ENCODE results near the gene PLBD1. TPM values are rescaled to one million over a fixed set of nuclear protein-coding genes. Genes with fewer than 3 reads are reported as not detected.

The PLBD1 gene
- polyA plus RNA-seq, 1 donor = 37.9 TPM

DNA sequence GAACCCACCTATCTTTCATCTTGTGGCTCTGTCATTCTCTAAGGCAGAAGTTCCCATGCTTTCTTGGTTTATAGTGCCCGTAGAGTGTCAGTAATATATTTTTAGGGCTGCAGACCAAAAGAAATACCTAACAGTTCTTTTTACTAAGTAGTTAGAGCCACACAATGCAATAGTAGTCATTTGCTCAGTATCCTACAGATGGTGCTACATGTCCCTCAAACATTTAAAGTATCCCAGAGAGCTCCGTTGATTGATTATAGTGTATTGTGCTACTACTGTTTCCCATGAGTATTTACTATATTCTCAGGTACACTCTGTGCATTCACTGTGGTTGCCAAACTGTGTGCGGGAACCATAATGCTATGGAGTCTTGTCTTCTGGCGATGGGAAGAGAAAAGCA lies 4.7 kb upstream of the PLBD1 start:
- Histone ChIP-seq H3K36me3 (ENCODE audit: control insufficient read depth, insufficient read depth, low read length) (no peaks in the 10 kb centered on the region), H3K27me3 (ENCODE audit: control insufficient read depth, insufficient read depth, low read length) (no peaks in the 10 kb centered on the region), H3K4me1 (ENCODE audit: control insufficient read depth, insufficient read depth, low read length) (no peaks in the 10 kb centered on the region), H3K9me3 (ENCODE audit: control insufficient read depth, low read depth, low read length) (no peaks in the 10 kb centered on the region), H3K4me3 (ENCODE audit: low read length) (no peak overlapping the region), H3K27ac (ENCODE audit: low read length) (no peak overlapping the region)
- WGBS (ENCODE audit: insufficient coverage, low lambda C conversion rate) = 100% methylated on average over 1 of the region's 4 CpGs
- no peak for DNase-seq

DNA sequence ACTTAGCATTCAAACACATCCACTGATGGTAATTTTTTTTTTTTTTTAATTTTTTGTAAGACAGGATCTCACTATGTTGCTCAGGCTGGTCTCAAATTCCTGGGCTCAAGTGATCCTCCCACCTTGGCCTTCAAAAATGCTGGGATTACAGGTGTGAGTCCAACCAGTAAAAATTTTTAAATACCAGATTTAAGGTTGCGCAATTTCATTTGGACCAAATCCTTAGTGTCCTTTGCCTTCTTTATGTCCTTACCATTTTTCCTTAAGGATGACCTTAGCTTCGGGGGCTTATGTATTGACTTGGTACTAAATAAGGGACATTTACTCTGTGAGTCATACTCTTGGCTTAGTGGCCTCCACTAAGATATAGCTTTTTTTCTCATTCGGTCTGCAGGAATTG lies 4.1 kb upstream of the PLBD1 start:
- H3K4me1 ChIP-seq (ENCODE audit: control insufficient read depth, insufficient read depth, low read length) = no peaks in the 10 kb centered on the region
- WGBS (ENCODE audit: insufficient coverage, low lambda C conversion rate) = 100% methylated on average over 1 of the region's 3 CpGs
- H3K27ac ChIP-seq (ENCODE audit: low read length) = no peak overlapping the region
- no peaks in the 10 kb centered on the region for H3K36me3 ChIP-seq (ENCODE audit: control insufficient read depth, insufficient read depth, low read length)
- no peak for DNase-seq
- no peaks in the 10 kb centered on the region for H3K9me3 ChIP-seq (ENCODE audit: control insufficient read depth, low read depth, low read length)
- no peaks in the 10 kb centered on the region for H3K27me3 ChIP-seq (ENCODE audit: control insufficient read depth, insufficient read depth, low read length)
- no peak overlapping the region for H3K4me3 ChIP-seq (ENCODE audit: low read length)

DNA sequence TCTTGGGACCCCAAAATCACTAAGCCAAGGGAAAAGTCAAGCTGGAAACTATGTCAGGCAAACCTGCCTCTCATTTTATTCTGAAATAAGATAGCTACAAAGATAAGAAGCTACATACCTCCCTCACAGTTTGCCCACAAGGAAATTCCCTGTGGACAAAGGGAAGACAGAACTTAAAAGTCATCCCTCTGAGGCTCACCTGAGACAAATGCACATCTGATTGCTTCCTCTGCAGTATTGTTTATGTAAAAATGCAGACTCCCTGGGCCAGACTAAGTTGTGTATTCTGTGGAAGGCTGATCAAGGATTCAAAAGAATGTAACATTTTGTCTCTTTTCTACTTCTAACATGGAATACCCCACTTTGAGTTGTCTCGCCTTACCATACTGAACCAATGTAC lies 2.5 kb upstream of the PLBD1 start:
- WGBS (ENCODE audit: insufficient coverage, low lambda C conversion rate) = no CpG with 5 or more reads among the region's 1 CpG
- no peaks in the 10 kb centered on the region for H3K4me1 ChIP-seq (ENCODE audit: control insufficient read depth, insufficient read depth, low read length)
- no peak overlapping the region for H3K4me3 ChIP-seq (ENCODE audit: low read length)
- H3K36me3 ChIP-seq (ENCODE audit: control insufficient read depth, insufficient read depth, low read length) = no peaks in the 10 kb centered on the region
- no peaks in the 10 kb centered on the region for H3K27me3 ChIP-seq (ENCODE audit: control insufficient read depth, insufficient read depth, low read length)
- no peaks in the 10 kb centered on the region for H3K9me3 ChIP-seq (ENCODE audit: control insufficient read depth, low read depth, low read length)
- no peak for DNase-seq
- H3K27ac ChIP-seq (ENCODE audit: low read length) = no peak overlapping the region

DNA sequence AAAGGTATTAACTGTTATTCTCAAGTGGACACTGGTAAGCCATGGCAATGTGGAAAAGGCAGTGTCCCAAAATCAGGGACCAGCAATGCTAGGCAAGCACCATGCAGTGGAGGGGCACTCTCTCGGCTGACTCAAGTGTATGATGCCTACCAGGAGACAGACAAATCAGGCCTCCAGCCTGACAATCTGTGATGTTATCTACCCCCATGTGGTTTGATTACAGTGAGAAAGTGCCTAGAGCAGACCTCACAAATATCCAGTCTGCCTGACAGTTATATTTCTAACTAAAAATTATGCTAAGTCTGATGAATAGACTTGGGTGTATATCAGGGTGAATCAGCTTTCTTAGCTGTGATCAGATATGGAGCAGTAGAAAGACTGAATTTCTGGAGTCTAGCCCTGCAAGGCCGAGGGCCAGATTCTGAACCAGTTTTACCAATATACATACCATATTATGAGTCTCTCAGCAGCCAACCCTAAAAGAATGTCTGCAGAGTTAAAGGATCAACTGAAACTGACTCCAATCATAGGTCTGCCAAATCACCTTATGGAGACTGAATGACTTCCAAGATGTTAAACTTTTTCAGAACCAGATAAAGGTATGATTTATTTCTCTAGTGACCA lies 3.2 kb downstream of the PLBD1 start:
- H3K4me1 ChIP-seq (ENCODE audit: control insufficient read depth, insufficient read depth, low read length) = peaks cover 8% of the 10 kb centered on the region
- DNase-seq = no peak
- H3K36me3 ChIP-seq (ENCODE audit: control insufficient read depth, insufficient read depth, low read length) = no peaks in the 10 kb centered on the region
- WGBS (ENCODE audit: insufficient coverage, low lambda C conversion rate) = no CpG with 5 or more reads among the region's 2 CpGs
- H3K9me3 ChIP-seq (ENCODE audit: control insufficient read depth, low read depth, low read length) = no peaks in the 10 kb centered on the region
- no peak overlapping the region for H3K27ac ChIP-seq (ENCODE audit: low read length)
- H3K4me3 ChIP-seq (ENCODE audit: low read length) = no peak overlapping the region
- no peaks in the 10 kb centered on the region for H3K27me3 ChIP-seq (ENCODE audit: control insufficient read depth, insufficient read depth, low read length)

- peak; percentile 35 to 73 for DNase-seq
- Histone ChIP-seq H3K27ac (ENCODE audit: low read length) (peak overlapping the region; percentile 9), H3K9me3 (ENCODE audit: control insufficient read depth, low read depth, low read length) (no peaks in the 10 kb centered on the region), H3K4me3 (ENCODE audit: low read length) (no peak overlapping the region), H3K27me3 (ENCODE audit: control insufficient read depth, insufficient read depth, low read length) (no peaks in the 10 kb centered on the region), H3K4me1 (ENCODE audit: control insufficient read depth, insufficient read depth, low read length) (peaks cover 12% of the 10 kb centered on the region), H3K36me3 (ENCODE audit: control insufficient read depth, insufficient read depth, low read length) (no peaks in the 10 kb centered on the region)
- WGBS (ENCODE audit: insufficient coverage, low lambda C conversion rate) = no CpG with 5 or more reads among the region's 4 CpGs
These were observed 4.6 kb downstream of the PLBD1 start for GRCh38 chr12:14563046-14563445.

GRCh38 chr12:14562279-14562678 lies 5.4 kb downstream of the PLBD1 start:
- Histone ChIP-seq H3K9me3 (ENCODE audit: control insufficient read depth, low read depth, low read length) (no peaks in the 10 kb centered on the region), H3K36me3 (ENCODE audit: control insufficient read depth, insufficient read depth, low read length) (no peaks in the 10 kb centered on the region), H3K27me3 (ENCODE audit: control insufficient read depth, insufficient read depth, low read length) (no peaks in the 10 kb centered on the region), H3K27ac (ENCODE audit: low read length) (no peak overlapping the region), H3K4me1 (ENCODE audit: control insufficient read depth, insufficient read depth, low read length) (peaks cover 12% of the 10 kb centered on the region), H3K4me3 (ENCODE audit: low read length) (no peak overlapping the region)
- WGBS (ENCODE audit: insufficient coverage, low lambda C conversion rate) = 80% methylated on average over 2 of the region's 6 CpGs
- DNase-seq = no peak

GRCh38 chr12:14561677-14562238 lies 5.9 kb downstream of the PLBD1 start:
- H3K4me1 ChIP-seq (ENCODE audit: control insufficient read depth, insufficient read depth, low read length) = peaks cover 12% of the 10 kb centered on the region
- H3K36me3 ChIP-seq (ENCODE audit: control insufficient read depth, insufficient read depth, low read length) = no peaks in the 10 kb centered on the region
- H3K27me3 ChIP-seq (ENCODE audit: control insufficient read depth, insufficient read depth, low read length) = no peaks in the 10 kb centered on the region
- WGBS (ENCODE audit: insufficient coverage, low lambda C conversion rate) = no CpG with 5 or more reads among the region's 9 CpGs
- H3K9me3 ChIP-seq (ENCODE audit: control insufficient read depth, low read depth, low read length) = no peaks in the 10 kb centered on the region
- no peak for DNase-seq
- H3K4me3 ChIP-seq (ENCODE audit: low read length) = no peak overlapping the region
- no peak overlapping the region for H3K27ac ChIP-seq (ENCODE audit: low read length)

DNA sequence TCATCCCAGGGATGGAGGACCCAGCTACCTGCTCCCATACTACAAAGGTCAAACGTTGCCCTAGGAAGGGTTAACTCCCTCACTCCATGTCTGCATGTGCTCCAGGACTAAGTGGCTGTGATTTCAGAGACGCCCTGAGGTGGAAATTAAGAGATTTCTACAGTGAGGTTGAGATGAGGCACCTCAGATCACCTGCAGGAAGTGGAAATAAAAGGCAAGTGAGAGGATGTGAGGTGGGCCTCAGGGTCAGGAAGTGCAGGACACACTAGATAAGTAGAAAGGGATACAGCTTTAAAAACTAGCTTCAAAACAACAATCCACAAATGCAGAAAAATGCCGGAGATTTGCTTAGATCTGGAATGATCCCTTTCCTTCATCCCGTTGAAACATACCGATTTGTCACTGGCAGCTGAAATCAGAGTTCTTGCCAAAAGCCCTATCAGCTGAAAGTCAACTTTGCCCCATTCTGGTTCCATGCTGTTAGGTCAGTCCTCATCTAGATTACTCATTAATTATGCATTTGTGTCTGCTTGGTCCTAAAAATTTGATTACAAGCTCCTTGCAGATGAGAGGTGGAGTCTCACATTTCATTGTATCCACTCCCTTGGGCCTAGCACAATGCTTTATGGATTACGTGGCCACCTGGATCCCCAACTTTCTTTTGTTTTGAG lies 6.6 kb downstream of the PLBD1 start:
- WGBS (ENCODE audit: insufficient coverage, low lambda C conversion rate) = 66% methylated on average over 2 of the region's 6 CpGs
- H3K27me3 ChIP-seq (ENCODE audit: control insufficient read depth, insufficient read depth, low read length) = no peaks in the 10 kb centered on the region
- H3K4me1 ChIP-seq (ENCODE audit: control insufficient read depth, insufficient read depth, low read length) = peaks cover 12% of the 10 kb centered on the region

DNA sequence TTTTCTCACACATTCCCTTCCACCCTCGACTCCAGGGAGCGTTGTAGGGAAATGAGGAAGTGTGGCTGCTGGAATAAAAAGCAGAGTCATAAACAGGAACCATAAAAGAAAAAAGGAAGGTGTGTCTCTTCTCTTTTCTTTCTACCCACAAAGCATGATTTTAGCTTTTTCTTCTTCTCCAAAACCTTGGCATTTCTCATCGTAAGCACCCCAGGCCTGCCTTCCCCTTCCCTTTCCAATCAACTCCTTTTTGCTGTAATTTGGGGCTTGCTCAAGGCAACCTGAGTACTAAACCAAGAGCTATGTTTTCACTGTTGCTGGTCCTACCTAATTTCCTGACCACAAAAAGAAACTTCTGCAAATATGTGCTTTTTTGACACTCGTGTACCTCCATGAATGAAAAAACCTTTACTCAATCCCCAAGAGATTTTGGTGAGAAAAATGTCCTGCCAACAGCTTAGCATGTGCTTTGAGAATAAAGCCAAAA lies 9.2 kb downstream of the PLBD1 start:
- no peaks in the 10 kb centered on the region for H3K27me3 ChIP-seq (ENCODE audit: control insufficient read depth, insufficient read depth, low read length)
- 33% methylated on average over 2 of the region's 4 CpGs for WGBS (ENCODE audit: insufficient coverage, low lambda C conversion rate)
- H3K27ac ChIP-seq (ENCODE audit: low read length) = peak overlapping the region; percentile 52
- no peaks in the 10 kb centered on the region for H3K36me3 ChIP-seq (ENCODE audit: control insufficient read depth, insufficient read depth, low read length)
- no peaks in the 10 kb centered on the region for H3K9me3 ChIP-seq (ENCODE audit: control insufficient read depth, low read depth, low read length)
- peaks cover 24% of the 10 kb centered on the region for H3K4me1 ChIP-seq (ENCODE audit: control insufficient read depth, insufficient read depth, low read length)
- DNase-seq = peak; percentile 23 to 71
- no peak overlapping the region for H3K4me3 ChIP-seq (ENCODE audit: low read length)

More for the DNA sequence above, 6.6 kb downstream of the PLBD1 start:
- peak; percentile 8 to 43 for DNase-seq
- no peaks in the 10 kb centered on the region for H3K9me3 ChIP-seq (ENCODE audit: control insufficient read depth, low read depth, low read length)
- H3K27ac ChIP-seq (ENCODE audit: low read length) = no peak overlapping the region
- H3K4me3 ChIP-seq (ENCODE audit: low read length) = no peak overlapping the region
- no peaks in the 10 kb centered on the region for H3K36me3 ChIP-seq (ENCODE audit: control insufficient read depth, insufficient read depth, low read length)

- H3K27ac ChIP-seq (ENCODE audit: low read length) = peak overlapping the region; percentile 52
These were observed 9.7 kb downstream of the PLBD1 start for GRCh38 chr12:14557966-14558365.

More at GRCh38 chr12:14557966-14558365, 9.7 kb downstream of the PLBD1 start:
- peaks cover 1% of the 10 kb centered on the region for H3K36me3 ChIP-seq (ENCODE audit: control insufficient read depth, insufficient read depth, low read length)
- H3K27me3 ChIP-seq (ENCODE audit: control insufficient read depth, insufficient read depth, low read length) = no peaks in the 10 kb centered on the region
- H3K4me3 ChIP-seq (ENCODE audit: low read length) = no peak overlapping the region
- no peaks in the 10 kb centered on the region for H3K9me3 ChIP-seq (ENCODE audit: control insufficient read depth, low read depth, low read length)
- 86% methylated on average over 3 of the region's 8 CpGs for WGBS (ENCODE audit: insufficient coverage, low lambda C conversion rate)
- no peak for DNase-seq
- peaks cover 20% of the 10 kb centered on the region for H3K4me1 ChIP-seq (ENCODE audit: control insufficient read depth, insufficient read depth, low read length)

All from large intestine (tissue), 3 donors.